Hepatocyte (in vitro differentiated cells): Measurements from ENCODE around the gene SLC26A9.
"Not testable (repeated sequence)": the region's sequence is repeated elsewhere in the genome, so short reads cannot be mapped to it uniquely, and the experiment has no call there.

Source experiments
- CTCF ChIP-seq: fragments of 200-600 bp; sonication (generic); IDR thresholded peaks from 2 replicates; pipeline ENCODE4 v1.5.1; 2016; ENCODE audit warnings: antibody characterized with exemption, mild to moderate bottlenecking; ENCODE audit not compliant: poor library complexity
- EZH2 ChIP-seq: fragments of 200-600 bp; sonication (generic); IDR thresholded peaks from 2 replicates; pipeline ENCODE4 v1.6.1; 2016; ENCODE audit warnings: antibody characterized with exemption, mild to moderate bottlenecking, borderline replicate concordance

GRCh38 chr1:205894119-205894518 lies 49.1 kb downstream of the SLC26A9 start:
- TF ChIP-seq CTCF, EZH2: not testable (repeated sequence)
